Activated CD4-positive, alpha-beta T cell treated with anti-CD3 and anti-CD28 coated beads for 4 hours (primary cell): ENCODE results near the gene PFDN1.

Experiments used
- DNase-seq, 2 donors: peaks; one replicate each; pipeline ENCODE4 v3.0.0-alpha.2; 2020

Gene PFDN1

GRCh38 chr5:140235791-140236551 lies 66.9 kb downstream of the PFDN1 start:
- no peak for DNase-seq

GRCh38 chr5:140234377-140234989 lies 68.4 kb downstream of the PFDN1 start:
- DNase-seq: no peak

- no peak for DNase-seq
Observed at GRCh38 chr5:140232731-140233130, 70.2 kb downstream of the PFDN1 start.

GRCh38 chr5:140230373-140230772 lies 72.5 kb downstream of the PFDN1 start:
- no peak for DNase-seq

GRCh38 chr5:140228364-140228837 lies 74.5 kb downstream of the PFDN1 start:
- no peak for DNase-seq

GRCh38 chr5:140227046-140227445 lies 75.9 kb downstream of the PFDN1 start:
- DNase-seq: no peak

- DNase-seq: no peak
Observed at GRCh38 chr5:140225396-140225795, 77.5 kb downstream of the PFDN1 start.

GRCh38 chr5:140224658-140225057 lies 78.2 kb downstream of the PFDN1 start:
- DNase-seq: no peak

GRCh38 chr5:140223567-140223966 lies 79.3 kb downstream of the PFDN1 start:
- no peak for DNase-seq

GRCh38 chr5:140222416-140222815 lies 80.5 kb downstream of the PFDN1 start:
- DNase-seq: no peak

GRCh38 chr5:140221697-140222223 lies 81.1 kb downstream of the PFDN1 start:
- no peak for DNase-seq

- DNase-seq: no peak
Observed at GRCh38 chr5:140220698-140221064, 82.2 kb downstream of the PFDN1 start.

- DNase-seq: no peak
Observed at GRCh38 chr5:140220032-140220697, 82.7 kb downstream of the PFDN1 start.

- DNase-seq: no peak
Observed at GRCh38 chr5:140219068-140219991, 83.6 kb downstream of the PFDN1 start.

- no peak for DNase-seq
Observed at GRCh38 chr5:140217299-140218026, 85.4 kb downstream of the PFDN1 start.

GRCh38 chr5:140216478-140217074 lies 86.3 kb downstream of the PFDN1 start:
- DNase-seq: no peak

- DNase-seq: no peak
Observed at GRCh38 chr5:140215276-140215675, 87.6 kb downstream of the PFDN1 start.

- no peak for DNase-seq
Observed at GRCh38 chr5:140214831-140215230, 88.1 kb downstream of the PFDN1 start.

GRCh38 chr5:140213370-140213983 lies 89.4 kb downstream of the PFDN1 start:
- no peak for DNase-seq

GRCh38 chr5:140208065-140208464 lies 94.8 kb downstream of the PFDN1 start:
- no peak for DNase-seq
